Left lung (tissue), 10 donors: ENCODE results near the gene SLC16A10. TPM values are rescaled to one million over a fixed set of nuclear protein-coding genes. Genes with fewer than 3 reads are reported as not detected.

ENCODE experiments used
- ATAC-seq: fragments of 200-7000 bp; cut with Tn5 transposase; one replicate; pipeline ENCODE4 v1.9.1; 2020; ENCODE audit warnings: moderate library complexity
- DNase-seq, 4 donors: peaks; one replicate each; pipeline ENCODE4 v3.0.0-alpha.2; 2013 to 2020
- H3K27ac ChIP-seq, 2 donors: fragments of 200-600 bp; sonication (generic) in 1 of 2; one replicate each; pipeline versions ENCODE4 v1.5.0 to v1.8.0; 2020 to 2021
- H3K27me3 ChIP-seq, 2 donors: fragments of 200-600 bp; sonication (generic) in 1 of 2; one replicate each; pipeline versions ENCODE4 v1.5.0 to v1.8.0; 2020 to 2021
- H3K36me3 ChIP-seq, 2 donors: fragments of 200-600 bp; sonication (generic) in 1 of 2; one replicate each; pipeline versions ENCODE4 v1.5.0 to v1.8.0; 2020 to 2021
- H3K4me1 ChIP-seq, 2 donors: fragments of 200-600 bp; one replicate each; pipeline ENCODE4 v1.8.0; 2021
- H3K4me3 ChIP-seq, 2 donors: fragments of 200-600 bp; sonication (generic) in 1 of 2; one replicate each; pipeline versions ENCODE4 v1.5.0 to v1.8.0; 2020 to 2021; ENCODE audit warnings: mild to moderate bottlenecking in 1 of 2
- H3K9me3 ChIP-seq, 2 donors: fragments of 200-600 bp; sonication (generic) in 1 of 2; one replicate each; pipeline versions ENCODE4 v1.5.0 to v1.8.0; 2020 to 2021
- intact Hi-C, 2 donors: fragments of 100-400 bp; cut with DNase I; formaldehyde crosslinking; loops; one replicate each; pipeline versions ENCODE4 v1.11.2 to v1.14.2; 2022
- polyA plus RNA-seq, 6 donors: library from polyadenylated mRNA; unstranded; fragments of 120-200 nt; gene quantifications; one replicate each; pipeline ENCODE4 v1.2.1, GENCODE V29; 2013; ENCODE audit not compliant: insufficient read length in 6 of 6
- total RNA-seq, 2 donors: library from RNA; stranded (reverse); fragmentation: NEBNext Ultra II Directional; extraction: Animal tissue kit (Norgen Biotek cat#: 25700); gene quantifications; one replicate each; pipeline ENCODE4 v1.2.1, GENCODE V29; 2021
- TF ChIP-seq, protein P1 (sequence below), 2 donors: fragments of 200-600 bp; sonication (generic) in 1 of 2; IDR thresholded peaks; one replicate each; pipeline versions ENCODE4 v1.5.0 to v1.8.0; 2021; ENCODE audit warnings: antibody characterized with exemption in 2 of 2
- donor health status: DM: no; HTN: yes; CAD: no.
- donor health status: DM: no; HTN: no; CAD: no.

The SLC16A10 gene
- total and polyA plus RNA-seq, 8 donors = 5.9 to 9.7 (median 8.0) TPM

DNA sequence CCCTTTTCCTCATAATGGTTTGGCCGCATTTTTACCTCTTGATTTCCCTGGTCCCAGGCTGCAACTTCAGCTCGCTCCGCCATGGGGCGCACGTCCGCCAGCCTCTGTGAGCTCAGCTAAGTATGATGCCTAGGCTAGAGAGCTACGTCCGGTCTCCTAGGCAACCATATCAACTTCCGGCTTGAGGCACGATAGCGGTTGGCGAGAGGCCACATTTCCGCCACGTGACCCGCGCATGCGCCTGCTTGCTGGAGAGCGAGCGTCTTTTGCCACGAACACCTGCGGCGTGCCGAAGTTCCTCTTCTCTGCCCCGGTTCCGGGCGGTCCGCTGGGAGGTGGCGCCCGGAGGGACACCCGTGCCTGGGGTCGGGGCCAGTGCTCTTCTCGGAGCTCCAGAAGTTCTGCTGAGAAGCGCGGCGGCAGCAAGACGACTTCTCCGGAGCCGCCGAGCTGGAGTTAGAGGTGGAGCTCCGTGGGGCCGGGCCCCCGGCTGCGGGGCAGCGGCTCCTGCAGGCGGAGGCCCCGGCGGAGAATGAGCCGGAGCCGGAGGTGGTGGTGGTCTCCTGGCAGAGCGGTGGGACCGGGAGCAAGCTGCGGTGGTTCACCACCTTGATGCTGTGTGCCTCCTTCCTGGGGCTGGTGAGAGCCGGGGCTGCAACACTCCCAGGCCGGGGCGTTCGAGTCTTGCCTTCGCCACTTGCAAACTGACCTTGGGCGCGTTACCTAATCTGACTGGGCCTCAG lies 172.0 kb downstream of the SLC16A10 start:
- TF ChIP-seq, protein P1, sequence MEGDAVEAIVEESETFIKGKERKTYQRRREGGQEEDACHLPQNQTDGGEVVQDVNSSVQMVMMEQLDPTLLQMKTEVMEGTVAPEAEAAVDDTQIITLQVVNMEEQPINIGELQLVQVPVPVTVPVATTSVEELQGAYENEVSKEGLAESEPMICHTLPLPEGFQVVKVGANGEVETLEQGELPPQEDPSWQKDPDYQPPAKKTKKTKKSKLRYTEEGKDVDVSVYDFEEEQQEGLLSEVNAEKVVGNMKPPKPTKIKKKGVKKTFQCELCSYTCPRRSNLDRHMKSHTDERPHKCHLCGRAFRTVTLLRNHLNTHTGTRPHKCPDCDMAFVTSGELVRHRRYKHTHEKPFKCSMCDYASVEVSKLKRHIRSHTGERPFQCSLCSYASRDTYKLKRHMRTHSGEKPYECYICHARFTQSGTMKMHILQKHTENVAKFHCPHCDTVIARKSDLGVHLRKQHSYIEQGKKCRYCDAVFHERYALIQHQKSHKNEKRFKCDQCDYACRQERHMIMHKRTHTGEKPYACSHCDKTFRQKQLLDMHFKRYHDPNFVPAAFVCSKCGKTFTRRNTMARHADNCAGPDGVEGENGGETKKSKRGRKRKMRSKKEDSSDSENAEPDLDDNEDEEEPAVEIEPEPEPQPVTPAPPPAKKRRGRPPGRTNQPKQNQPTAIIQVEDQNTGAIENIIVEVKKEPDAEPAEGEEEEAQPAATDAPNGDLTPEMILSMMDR (IDR thresholded peaks at IDR 0.05) = peak; percentile 93 to 95
- ATAC-seq (peak; percentile 99), DNase-seq (peak; percentile 99 to 100 (median 99))
- Histone ChIP-seq H3K27me3 (no peaks in the 10 kb centered on the region), H3K36me3 (peaks cover 0 to 7% of the 10 kb centered on the region in 2 donors), H3K4me3 (peak overlapping the region; percentile 65 to 71), H3K9me3 (no peaks in the 10 kb centered on the region), H3K4me1 (peaks cover 4 to 21% of the 10 kb centered on the region in 2 donors), H3K27ac (peak overlapping the region; percentile 90 to 97)
- intact Hi-C loops = loop anchor here in 1 of 2 donors (10.0 kb wide), 1 partner anchor 216 kb away; no protein-coding TSS in a partner anchor

DNA sequence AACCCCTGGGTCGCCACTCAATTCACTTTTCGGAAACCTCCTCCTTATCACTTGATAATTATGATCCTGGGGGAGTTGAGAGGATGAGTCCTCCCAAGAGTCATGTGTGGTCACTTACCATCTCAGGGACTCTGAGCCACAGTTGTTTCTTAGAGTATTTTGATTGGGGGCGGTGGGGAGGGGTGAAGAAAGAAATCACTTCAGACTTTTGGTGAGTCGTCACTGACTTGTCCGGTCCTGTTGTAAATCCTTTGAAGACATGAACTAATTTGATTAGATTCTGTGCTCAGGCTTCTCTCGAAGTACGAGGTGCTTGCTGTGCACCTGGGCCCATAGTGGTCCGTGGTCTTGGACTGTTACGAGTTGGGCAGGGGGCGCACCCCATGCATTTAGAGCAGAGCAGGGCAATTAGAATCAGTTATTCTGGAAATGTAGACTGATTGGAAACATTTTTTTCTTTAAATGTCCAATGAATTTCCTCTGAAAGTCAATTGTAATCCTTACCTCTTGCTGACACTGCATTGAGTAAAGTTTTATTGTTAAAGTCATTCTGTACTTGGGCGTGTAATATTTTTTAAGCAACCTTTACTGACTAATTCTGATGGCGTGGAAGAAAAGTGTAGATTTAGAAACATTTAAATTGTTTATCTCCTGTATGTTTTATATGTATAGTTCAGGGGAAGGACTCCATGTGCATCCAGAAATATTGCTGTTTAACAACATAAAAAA lies 173.4 kb downstream of the SLC16A10 start:
- no peak overlapping the region for H3K4me3 ChIP-seq
- intact Hi-C loops = no loop called here

DNA sequence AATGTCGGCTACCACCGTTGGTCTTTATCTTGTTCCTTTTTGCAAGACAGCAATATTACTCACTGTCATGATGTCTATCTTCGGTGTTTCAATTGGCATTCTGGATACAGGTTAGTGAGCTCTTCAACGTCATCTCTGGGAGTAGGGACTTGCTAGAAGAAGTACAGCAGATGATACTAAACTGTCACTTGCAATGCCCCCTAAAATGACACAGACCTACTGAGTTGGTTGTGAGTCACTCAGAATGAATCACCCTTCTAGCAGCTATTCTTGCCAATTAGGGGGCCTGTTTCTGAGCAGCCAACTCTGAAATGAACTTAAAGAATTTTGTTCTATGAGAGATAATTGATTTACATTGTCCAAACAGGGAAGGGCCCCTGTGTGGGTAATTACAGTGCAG lies 176.5 kb downstream of the SLC16A10 start:
- TF ChIP-seq, protein P1 (IDR thresholded peaks at IDR 0.05) = no peak
- Histone ChIP-seq H3K4me3 (no peak overlapping the region), H3K36me3 (peaks cover 0 to 48% of the 10 kb centered on the region in 2 donors), H3K4me1 (peaks cover 4 to 17% of the 10 kb centered on the region in 2 donors), H3K9me3 (no peaks in the 10 kb centered on the region), H3K27ac (no peak overlapping the region), H3K27me3 (no peaks in the 10 kb centered on the region)
- DNase-seq (no peak), ATAC-seq (no peak)
- intact Hi-C loops = no loop called here

More for the DNA sequence above, 173.4 kb downstream of the SLC16A10 start:
- TF ChIP-seq, protein P1 (IDR thresholded peaks at IDR 0.05) = no peak
- no peak for ATAC-seq
- no peaks in the 10 kb centered on the region for H3K9me3 ChIP-seq
- H3K27me3 ChIP-seq = no peaks in the 10 kb centered on the region
- H3K27ac ChIP-seq = no peak overlapping the region
- peaks cover 4 to 21% of the 10 kb centered on the region in 2 donors for H3K4me1 ChIP-seq
- peaks cover 0 to 21% of the 10 kb centered on the region in 2 donors for H3K36me3 ChIP-seq
- DNase-seq = no peak

DNA sequence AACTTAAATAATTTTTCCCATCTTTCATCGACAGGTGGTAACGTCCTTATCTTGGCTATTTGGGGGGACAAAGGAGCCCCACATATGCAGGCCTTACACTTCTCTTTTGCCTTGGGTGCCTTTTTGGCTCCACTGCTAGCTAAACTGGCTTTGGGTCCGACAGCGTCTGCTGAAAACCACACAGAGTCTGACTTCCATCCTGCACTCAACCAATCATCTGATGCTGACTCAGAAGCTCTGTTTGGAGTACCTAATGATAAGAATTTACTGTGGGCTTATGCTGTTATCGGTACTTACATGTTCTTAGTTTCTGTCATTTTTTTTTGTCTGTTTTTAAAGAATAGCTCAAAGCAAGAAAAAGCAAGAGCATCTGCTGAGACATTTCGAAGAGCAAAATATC lies 178.5 kb downstream of the SLC16A10 start:
- no peaks in the 10 kb centered on the region for H3K9me3 ChIP-seq
- H3K4me1 ChIP-seq = peaks cover 0 to 5% of the 10 kb centered on the region in 2 donors
- no peak overlapping the region for H3K4me3 ChIP-seq
- no peak overlapping the region for H3K27ac ChIP-seq
- no peak for DNase-seq
- TF ChIP-seq, protein P1 (IDR thresholded peaks at IDR 0.05) = no peak
- peaks cover 0 to 62% of the 10 kb centered on the region in 2 donors for H3K36me3 ChIP-seq
- no peaks in the 10 kb centered on the region for H3K27me3 ChIP-seq
- no peak for ATAC-seq
- intact Hi-C loops = no loop called here

DNA sequence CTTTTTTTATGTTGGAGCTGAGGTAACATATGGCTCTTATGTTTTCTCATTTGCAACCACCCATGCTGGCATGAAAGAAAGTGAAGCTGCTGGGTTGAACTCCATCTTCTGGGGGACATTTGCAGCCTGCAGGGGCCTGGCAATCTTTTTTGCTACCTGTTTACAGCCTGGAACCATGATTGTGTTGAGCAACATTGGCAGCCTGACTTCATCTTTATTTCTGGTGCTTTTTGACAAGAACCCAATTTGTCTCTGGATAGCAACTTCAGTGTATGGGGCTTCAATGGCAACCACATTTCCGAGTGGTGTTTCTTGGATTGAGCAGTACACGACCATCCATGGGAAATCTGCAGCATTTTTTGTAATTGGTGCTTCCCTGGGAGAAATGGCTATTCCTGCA lies 179.0 kb downstream of the SLC16A10 start:
- Histone ChIP-seq H3K36me3 (peaks cover 0 to 62% of the 10 kb centered on the region in 2 donors), H3K4me1 (peaks cover 0 to under 1% of the 10 kb centered on the region in 2 donors), H3K27ac (no peak overlapping the region), H3K9me3 (no peaks in the 10 kb centered on the region), H3K4me3 (no peak overlapping the region), H3K27me3 (no peaks in the 10 kb centered on the region)
- TF ChIP-seq, protein P1 (IDR thresholded peaks at IDR 0.05) = no peak
- ATAC-seq (no peak), DNase-seq (no peak)
- intact Hi-C loops = no loop called here
